ENCODE data around the gene LRRC37A. TPM values are rescaled to one million over a fixed set of nuclear protein-coding genes. Genes with fewer than 3 reads are reported as not detected.
"Not testable (repeated sequence)": the region's sequence is repeated elsewhere in the genome, so short reads cannot be mapped to it uniquely, and the experiment has no call there.

LRRC37A gene
- total RNA-seq, 1 experiment from 2014 or later: 8.3 TPM

DNA sequence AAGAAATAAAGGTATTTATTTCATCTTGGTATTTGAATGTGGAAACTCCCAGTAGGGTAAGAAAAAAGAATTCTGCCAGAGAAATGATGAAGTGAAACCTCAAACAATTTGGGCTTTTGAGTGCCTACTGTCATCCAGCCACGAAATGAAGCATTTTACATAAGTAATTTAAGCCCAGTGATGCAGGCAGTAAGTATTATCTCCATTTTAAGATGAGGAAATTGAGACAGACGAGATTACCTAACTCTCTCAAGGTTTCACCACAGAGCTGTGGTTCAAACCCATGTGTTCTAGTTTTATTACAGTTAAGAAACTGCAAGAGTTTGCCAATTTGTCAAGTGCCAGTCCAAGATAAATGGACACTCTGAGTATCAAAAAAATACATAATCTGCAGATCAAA is 53.4 kb downstream of the LRRC37A start:
- H3K27me3 Mint-ChIP-seq (ENCODE audit: unreplicated experiment); CTCF ChIA-PET; H3K9me3 Mint-ChIP-seq (ENCODE audit: low read depth, unreplicated experiment); intact Hi-C loops (cut with micrococcal nuclease; ENCODE audit: unreplicated experiment); H3K4me1 Mint-ChIP-seq (ENCODE audit: low read depth, unreplicated experiment); H3K4me3 Mint-ChIP-seq (ENCODE audit: low read depth, unreplicated experiment); DNase-seq; BruUV-seq (replicated peaks); H3K36me3 Mint-ChIP-seq (ENCODE audit: insufficient read depth, unreplicated experiment); H3K27ac Mint-ChIP-seq (ENCODE audit: unreplicated experiment): not testable (repeated sequence)

DNA sequence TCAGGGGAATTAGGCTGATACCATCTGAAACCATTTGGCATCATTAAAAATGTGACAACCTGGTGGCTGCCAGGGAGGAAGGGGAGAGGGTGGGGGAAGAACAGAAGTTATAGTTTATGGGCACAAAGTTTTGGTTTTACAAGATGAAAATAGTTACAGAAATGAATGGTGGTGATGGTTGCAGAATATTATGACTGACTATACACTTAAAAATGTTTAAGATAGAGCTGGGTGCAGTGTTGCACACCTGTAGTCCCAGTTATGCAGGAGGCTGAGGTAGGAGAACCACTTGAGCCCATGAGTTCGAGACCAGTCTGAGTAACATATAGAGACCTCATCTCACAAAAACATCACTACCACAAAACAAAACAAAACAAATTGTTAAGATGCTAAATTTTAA is 54.1 kb downstream of the LRRC37A start:
- CTCF ChIA-PET: not testable (repeated sequence)
- BruUV-seq (replicated peaks): TSS peak; percentile 13

DNA sequence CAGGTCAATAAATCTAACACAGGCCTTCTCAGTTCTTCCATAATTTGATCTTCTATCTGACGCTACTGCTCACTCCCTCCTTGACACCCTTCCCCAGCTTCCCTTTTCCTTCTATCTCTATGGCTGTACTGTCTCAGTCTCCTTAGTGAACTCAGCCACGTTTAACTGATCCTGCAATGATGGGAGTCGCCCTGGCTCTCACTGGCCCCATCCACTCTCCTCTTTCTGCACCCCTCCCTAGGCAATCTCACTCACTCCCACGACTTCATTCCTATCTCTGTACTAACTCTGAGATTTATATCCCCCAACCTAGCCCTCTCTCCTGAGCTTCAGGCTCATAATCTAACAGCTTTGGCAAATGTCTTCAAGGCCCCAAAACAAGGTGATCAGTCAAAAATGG is 58.9 kb downstream of the LRRC37A start:
- H3K36me3 Mint-ChIP-seq (ENCODE audit: insufficient read depth, unreplicated experiment); H3K27me3 Mint-ChIP-seq (ENCODE audit: unreplicated experiment); BruUV-seq (replicated peaks); H3K4me3 Mint-ChIP-seq (ENCODE audit: low read depth, unreplicated experiment); intact Hi-C loops (cut with micrococcal nuclease; ENCODE audit: unreplicated experiment); CTCF ChIA-PET; H3K4me1 Mint-ChIP-seq (ENCODE audit: low read depth, unreplicated experiment); H3K9me3 Mint-ChIP-seq (ENCODE audit: low read depth, unreplicated experiment); H3K27ac Mint-ChIP-seq (ENCODE audit: unreplicated experiment); DNase-seq: not testable (repeated sequence)

More for the DNA sequence above, 54.1 kb downstream of the LRRC37A start:
- H3K4me1 Mint-ChIP-seq (ENCODE audit: low read depth, unreplicated experiment); intact Hi-C loops (cut with micrococcal nuclease; ENCODE audit: unreplicated experiment); H3K27me3 Mint-ChIP-seq (ENCODE audit: unreplicated experiment); H3K4me3 Mint-ChIP-seq (ENCODE audit: low read depth, unreplicated experiment); H3K9me3 Mint-ChIP-seq (ENCODE audit: low read depth, unreplicated experiment); DNase-seq; H3K27ac Mint-ChIP-seq (ENCODE audit: unreplicated experiment); H3K36me3 Mint-ChIP-seq (ENCODE audit: insufficient read depth, unreplicated experiment): not testable (repeated sequence)

DNA sequence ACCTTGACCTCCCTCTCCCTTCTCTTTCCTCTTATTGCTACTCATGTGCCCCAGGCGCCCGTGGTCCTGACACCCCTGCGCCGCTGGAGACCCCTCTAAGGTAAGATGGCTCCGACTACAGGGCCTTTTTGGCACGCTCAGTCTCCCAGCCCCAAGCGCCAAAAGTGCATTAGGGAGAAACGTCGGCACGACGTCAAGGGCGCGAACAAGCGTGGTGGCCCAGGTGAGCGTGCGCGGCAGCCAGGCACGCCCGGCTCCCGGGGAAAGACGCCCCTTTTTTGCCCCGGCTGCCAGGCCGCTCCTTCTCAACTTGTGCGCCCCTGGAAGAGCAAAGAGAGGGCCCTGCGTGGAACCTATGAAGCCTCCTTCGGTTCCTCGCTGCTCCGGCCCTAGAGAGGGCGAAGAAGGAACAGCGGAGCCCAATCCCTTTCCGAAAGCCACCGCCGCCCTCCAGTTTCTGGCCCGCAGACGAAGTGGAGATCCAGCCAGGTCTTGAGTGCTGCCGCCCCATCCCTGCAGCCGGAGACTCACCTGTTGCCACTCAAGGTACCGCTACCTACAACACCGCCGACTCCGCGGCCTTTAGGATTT is 66.3 kb downstream of the LRRC37A start:
- not testable (repeated sequence) for H3K9me3 Mint-ChIP-seq (ENCODE audit: low read depth, unreplicated experiment); H3K27me3 Mint-ChIP-seq (ENCODE audit: unreplicated experiment); H3K4me1 Mint-ChIP-seq (ENCODE audit: low read depth, unreplicated experiment)

DNA sequence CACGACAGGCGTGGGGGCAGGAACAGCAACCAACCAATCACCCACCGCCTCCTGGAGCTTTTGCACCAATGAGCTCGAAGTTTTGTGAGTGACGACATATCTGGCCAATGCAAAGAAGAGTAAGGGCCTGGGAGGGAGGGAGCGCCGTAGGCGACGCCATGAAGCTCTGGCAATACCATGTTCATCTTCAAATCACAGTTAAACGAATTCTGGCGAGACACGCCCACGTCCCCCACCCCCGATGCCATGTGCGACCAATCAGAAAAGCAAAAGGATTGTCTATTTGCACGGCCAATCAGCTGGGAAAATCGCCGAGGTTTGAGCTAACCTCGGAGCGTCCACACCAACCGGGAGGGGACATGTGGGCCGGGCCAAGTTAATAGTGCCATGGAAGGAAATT is 66.8 kb downstream of the LRRC37A start, which contains the start of gene ARL17B:
Gene ARL17B, minus strand, starts transcription at position 12 of the 400 bp plus-strand sequence. CDS start 3,369 bp downstream, outside the sequence.
- TSS peak; percentile 89 for BruUV-seq (replicated peaks)
- CTCF ChIA-PET; intact Hi-C loops (cut with micrococcal nuclease; ENCODE audit: unreplicated experiment); H3K27ac Mint-ChIP-seq (ENCODE audit: unreplicated experiment); H3K36me3 Mint-ChIP-seq (ENCODE audit: insufficient read depth, unreplicated experiment); H3K4me3 Mint-ChIP-seq (ENCODE audit: low read depth, unreplicated experiment); H3K9me3 Mint-ChIP-seq (ENCODE audit: low read depth, unreplicated experiment); H3K4me1 Mint-ChIP-seq (ENCODE audit: low read depth, unreplicated experiment); H3K27me3 Mint-ChIP-seq (ENCODE audit: unreplicated experiment): not testable (repeated sequence)
- DNase-seq: peak; percentile 96

More for the DNA sequence above, 66.3 kb downstream of the LRRC37A start:
- H3K4me3 Mint-ChIP-seq (ENCODE audit: low read depth, unreplicated experiment); H3K36me3 Mint-ChIP-seq (ENCODE audit: insufficient read depth, unreplicated experiment); CTCF ChIA-PET; DNase-seq; BruUV-seq (replicated peaks); H3K27ac Mint-ChIP-seq (ENCODE audit: unreplicated experiment); intact Hi-C loops (cut with micrococcal nuclease; ENCODE audit: unreplicated experiment): not testable (repeated sequence)

DNA sequence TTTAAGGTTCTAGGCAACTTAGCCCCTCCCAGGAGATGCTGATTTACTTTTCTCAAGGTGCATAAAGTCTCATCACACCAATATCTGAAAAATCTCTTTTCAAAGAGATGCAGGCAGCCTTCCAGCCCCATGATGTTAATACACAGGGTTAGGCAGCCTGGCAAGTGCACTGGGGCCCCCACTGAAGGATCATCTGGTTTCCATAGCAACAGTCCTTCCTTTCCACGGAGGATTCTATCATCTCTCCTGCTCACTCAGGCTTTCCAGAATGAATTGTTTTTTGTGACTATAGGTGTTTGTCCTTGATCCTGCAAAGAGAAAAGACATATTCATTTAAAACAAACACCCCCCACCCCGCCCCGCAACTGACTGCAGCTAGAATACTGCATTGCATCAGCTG is 72.6 kb downstream of the LRRC37A start:
- BruUV-seq (replicated peaks); H3K9me3 Mint-ChIP-seq (ENCODE audit: low read depth, unreplicated experiment); H3K27ac Mint-ChIP-seq (ENCODE audit: unreplicated experiment); CTCF ChIA-PET; intact Hi-C loops (cut with micrococcal nuclease; ENCODE audit: unreplicated experiment); H3K27me3 Mint-ChIP-seq (ENCODE audit: unreplicated experiment); H3K36me3 Mint-ChIP-seq (ENCODE audit: insufficient read depth, unreplicated experiment); H3K4me1 Mint-ChIP-seq (ENCODE audit: low read depth, unreplicated experiment); DNase-seq; H3K4me3 Mint-ChIP-seq (ENCODE audit: low read depth, unreplicated experiment): not testable (repeated sequence)

DNA sequence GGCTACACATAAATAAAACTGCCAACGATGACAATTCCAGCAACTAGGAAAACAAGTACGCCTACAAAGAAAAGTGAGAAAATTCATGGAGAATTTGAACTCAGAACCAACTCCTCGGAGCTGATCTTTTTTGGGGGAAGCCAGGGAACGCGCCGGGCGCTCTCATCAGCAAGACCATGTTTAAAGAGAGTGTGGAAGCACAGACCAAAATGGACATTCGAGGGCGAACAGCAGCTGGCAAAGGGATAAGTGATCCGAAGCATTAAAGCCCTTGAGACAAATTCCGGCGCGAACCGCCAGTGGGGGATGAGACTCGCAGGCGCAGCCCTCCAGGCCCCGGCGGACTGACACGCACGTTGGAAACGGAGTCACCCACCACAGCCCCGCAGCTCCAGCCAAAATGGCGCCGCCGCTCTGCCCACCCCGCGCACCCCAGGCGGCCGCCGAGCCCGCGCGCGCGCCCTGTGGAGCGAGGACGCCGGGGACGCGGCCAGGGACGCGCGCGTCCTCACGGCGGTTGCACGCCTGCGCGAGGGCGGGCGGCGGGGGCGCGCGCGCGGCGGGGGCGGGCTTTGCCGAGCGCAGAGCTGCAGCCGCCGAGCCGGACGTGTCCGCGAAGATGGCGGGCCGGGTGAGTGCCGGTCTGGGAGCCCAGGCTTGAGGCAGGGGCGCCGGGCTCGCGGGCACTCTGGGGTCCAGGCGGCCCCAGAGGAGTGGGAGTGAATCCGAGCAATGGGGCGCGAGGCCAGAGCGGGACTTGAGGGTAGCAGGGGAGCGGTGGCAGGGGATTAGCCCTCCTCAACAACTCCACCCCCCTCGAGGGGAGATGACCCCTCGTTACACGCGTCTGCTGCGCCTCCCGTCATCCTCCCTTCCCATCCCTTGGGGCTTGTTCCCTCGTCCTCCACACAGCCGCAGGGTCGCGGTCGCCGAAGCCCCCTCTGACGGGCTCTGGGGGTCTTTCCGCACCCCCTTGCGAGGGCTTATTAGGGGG is 77.6 kb downstream of the LRRC37A start:
- H3K27me3 Mint-ChIP-seq (ENCODE audit: unreplicated experiment); H3K4me1 Mint-ChIP-seq (ENCODE audit: low read depth, unreplicated experiment); H3K36me3 Mint-ChIP-seq (ENCODE audit: insufficient read depth, unreplicated experiment); intact Hi-C loops (cut with micrococcal nuclease; ENCODE audit: unreplicated experiment); CTCF ChIA-PET; H3K4me3 Mint-ChIP-seq (ENCODE audit: low read depth, unreplicated experiment); H3K27ac Mint-ChIP-seq (ENCODE audit: unreplicated experiment); H3K9me3 Mint-ChIP-seq (ENCODE audit: low read depth, unreplicated experiment); DNase-seq: not testable (repeated sequence)
- TSS peak; percentile 99 for BruUV-seq (replicated peaks)

DNA sequence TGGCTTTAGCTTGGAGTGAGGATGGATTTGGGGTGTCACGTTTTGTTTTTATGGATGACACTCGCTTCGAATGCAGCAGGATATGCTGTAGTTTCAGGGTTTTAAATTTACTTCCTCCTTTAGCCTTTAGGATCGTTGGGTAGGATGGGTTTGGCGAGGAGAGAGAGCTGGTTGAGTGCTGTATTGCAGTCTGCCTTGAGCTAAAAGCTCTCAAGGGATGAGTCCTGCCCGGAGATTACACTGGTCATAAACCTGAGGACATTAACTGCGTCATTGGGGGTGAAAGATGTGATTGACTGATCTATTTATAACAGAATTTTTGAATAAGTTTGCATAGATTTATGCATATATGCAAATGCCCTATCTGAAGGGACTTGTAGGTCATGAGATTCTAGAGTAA is 78.5 kb downstream of the LRRC37A start:
- CTCF ChIA-PET; BruUV-seq (replicated peaks); H3K27me3 Mint-ChIP-seq (ENCODE audit: unreplicated experiment); H3K9me3 Mint-ChIP-seq (ENCODE audit: low read depth, unreplicated experiment); H3K27ac Mint-ChIP-seq (ENCODE audit: unreplicated experiment); DNase-seq; H3K4me3 Mint-ChIP-seq (ENCODE audit: low read depth, unreplicated experiment); H3K4me1 Mint-ChIP-seq (ENCODE audit: low read depth, unreplicated experiment); intact Hi-C loops (cut with micrococcal nuclease; ENCODE audit: unreplicated experiment); H3K36me3 Mint-ChIP-seq (ENCODE audit: insufficient read depth, unreplicated experiment): not testable (repeated sequence)

DNA sequence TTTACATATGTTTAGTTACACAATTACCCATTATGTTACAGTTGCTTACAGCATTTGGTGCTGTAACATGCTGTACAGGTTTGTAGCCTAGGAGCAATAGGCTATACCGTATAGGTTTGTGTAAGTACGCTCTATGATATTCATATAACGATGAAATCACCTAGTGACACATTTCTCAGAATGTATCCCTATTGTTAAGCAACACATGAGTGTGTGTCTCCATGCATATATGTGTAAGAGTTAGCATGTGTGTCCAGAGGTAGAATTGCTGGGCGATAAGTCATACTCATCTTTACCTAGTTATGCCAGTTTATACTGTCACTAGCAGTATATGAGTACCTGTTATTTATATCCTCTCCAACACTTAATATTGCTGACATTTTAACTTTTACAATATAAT is 88.2 kb downstream of the LRRC37A start:
- DNase-seq; intact Hi-C loops (cut with micrococcal nuclease; ENCODE audit: unreplicated experiment); H3K27me3 Mint-ChIP-seq (ENCODE audit: unreplicated experiment); H3K4me3 Mint-ChIP-seq (ENCODE audit: low read depth, unreplicated experiment); H3K4me1 Mint-ChIP-seq (ENCODE audit: low read depth, unreplicated experiment); H3K27ac Mint-ChIP-seq (ENCODE audit: unreplicated experiment); BruUV-seq (replicated peaks); CTCF ChIA-PET; H3K9me3 Mint-ChIP-seq (ENCODE audit: low read depth, unreplicated experiment); H3K36me3 Mint-ChIP-seq (ENCODE audit: insufficient read depth, unreplicated experiment): not testable (repeated sequence)

DNA sequence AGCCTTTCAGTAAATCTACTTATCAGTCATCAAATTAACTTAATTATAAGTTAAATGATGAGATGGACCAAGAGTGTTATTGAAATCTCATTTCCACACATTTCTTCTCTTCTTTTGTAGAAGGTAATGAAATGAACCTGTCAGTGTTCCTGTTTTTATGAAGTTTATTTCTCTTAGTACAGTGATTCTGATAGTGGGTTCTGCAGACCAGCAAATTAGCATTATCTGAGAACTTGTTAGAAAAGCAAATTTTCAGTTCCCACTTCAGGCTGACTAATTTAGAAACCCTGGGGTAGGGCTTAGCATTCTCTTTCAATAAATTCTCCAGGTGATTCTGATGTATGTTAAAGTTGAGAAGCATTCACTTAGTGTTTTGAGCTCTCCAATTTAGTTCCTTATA is 90.6 kb downstream of the LRRC37A start:
- CTCF ChIA-PET; H3K4me3 Mint-ChIP-seq (ENCODE audit: low read depth, unreplicated experiment); H3K36me3 Mint-ChIP-seq (ENCODE audit: insufficient read depth, unreplicated experiment); BruUV-seq (replicated peaks); H3K27ac Mint-ChIP-seq (ENCODE audit: unreplicated experiment); H3K9me3 Mint-ChIP-seq (ENCODE audit: low read depth, unreplicated experiment); DNase-seq; H3K4me1 Mint-ChIP-seq (ENCODE audit: low read depth, unreplicated experiment); H3K27me3 Mint-ChIP-seq (ENCODE audit: unreplicated experiment); intact Hi-C loops (cut with micrococcal nuclease; ENCODE audit: unreplicated experiment): not testable (repeated sequence)
